Measurements from ENCODE around the gene SETX.

Gene SETX

DNA sequence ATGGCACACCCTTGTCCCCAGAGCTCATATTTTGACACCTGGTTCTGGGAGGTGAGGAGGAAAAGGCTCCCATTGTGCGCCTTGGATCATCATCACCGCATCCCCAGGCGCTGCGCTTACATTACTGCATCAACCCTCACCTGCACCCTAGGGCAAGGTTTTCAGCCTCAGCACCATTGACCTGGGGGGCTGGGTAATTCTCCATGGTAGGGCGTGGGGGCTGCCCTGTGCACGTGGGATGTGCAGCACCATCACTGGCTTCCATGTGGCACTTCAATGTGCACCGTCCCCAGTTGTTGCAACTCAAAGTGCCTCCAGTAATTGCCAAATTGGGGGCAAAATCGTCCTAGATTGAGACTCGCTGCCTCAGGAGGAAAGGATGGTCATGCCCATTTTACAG is 109.3 kb downstream of the SETX start:
- TF ChIP-seq, protein P1, sequence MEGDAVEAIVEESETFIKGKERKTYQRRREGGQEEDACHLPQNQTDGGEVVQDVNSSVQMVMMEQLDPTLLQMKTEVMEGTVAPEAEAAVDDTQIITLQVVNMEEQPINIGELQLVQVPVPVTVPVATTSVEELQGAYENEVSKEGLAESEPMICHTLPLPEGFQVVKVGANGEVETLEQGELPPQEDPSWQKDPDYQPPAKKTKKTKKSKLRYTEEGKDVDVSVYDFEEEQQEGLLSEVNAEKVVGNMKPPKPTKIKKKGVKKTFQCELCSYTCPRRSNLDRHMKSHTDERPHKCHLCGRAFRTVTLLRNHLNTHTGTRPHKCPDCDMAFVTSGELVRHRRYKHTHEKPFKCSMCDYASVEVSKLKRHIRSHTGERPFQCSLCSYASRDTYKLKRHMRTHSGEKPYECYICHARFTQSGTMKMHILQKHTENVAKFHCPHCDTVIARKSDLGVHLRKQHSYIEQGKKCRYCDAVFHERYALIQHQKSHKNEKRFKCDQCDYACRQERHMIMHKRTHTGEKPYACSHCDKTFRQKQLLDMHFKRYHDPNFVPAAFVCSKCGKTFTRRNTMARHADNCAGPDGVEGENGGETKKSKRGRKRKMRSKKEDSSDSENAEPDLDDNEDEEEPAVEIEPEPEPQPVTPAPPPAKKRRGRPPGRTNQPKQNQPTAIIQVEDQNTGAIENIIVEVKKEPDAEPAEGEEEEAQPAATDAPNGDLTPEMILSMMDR (IDR thresholded peaks at IDR 0.05; ENCODE audit: low read depth, low read length, missing control alignments), result no peak
- DNase-seq (ENCODE audit: low read depth), result no peak
- H3K4me3 ChIP-seq (ENCODE audit: low read depth, low read length), result no peak overlapping the region
- in situ Hi-C loops (cut with HindIII; ENCODE audit: low sequenced_read_pairs), result no loop called here

DNA sequence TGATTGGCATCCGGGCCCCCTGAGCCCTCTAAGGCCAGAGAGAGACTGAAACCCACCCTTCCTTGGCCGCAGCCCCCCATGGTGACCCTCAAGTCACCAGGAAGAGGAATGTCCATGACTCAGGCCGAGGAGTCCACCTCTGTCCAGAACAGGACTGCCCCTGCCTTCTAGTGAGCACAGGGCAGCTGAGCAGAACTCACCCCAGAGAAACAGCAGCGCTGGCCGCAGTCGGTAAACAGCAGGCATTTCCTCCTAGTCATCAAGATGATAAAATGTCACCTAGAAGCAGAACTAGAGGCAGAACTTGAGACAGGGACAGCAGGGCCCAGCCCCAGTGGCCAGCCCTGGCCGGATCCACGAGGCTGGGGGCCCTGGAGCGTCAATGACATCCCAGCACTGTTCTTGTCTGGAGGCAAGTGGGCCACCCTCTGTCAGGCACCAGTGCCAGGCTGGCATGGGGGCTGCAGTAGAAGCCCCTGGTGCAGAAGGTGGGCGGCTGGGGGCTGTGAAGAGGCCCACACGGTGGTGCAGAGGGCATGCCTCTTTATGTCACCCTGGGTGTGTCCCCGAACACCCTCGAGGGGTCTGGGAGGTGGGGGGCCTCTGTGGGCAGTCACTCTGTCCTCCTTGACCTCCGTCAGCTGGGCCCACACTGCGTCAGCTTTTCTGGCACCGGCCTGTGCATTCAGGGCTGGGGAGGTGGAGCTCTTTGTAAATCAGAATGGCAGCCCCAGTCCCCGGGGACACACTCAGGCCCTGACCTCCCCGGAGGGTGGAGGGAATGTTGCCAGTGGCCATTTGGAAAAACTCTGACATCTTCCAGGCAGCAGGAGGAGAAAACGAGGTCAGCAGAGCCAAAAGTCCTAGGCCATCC is 110.0 kb downstream of the SETX start:
- no peak for DNase-seq (ENCODE audit: low read depth)
- no peak overlapping the region for H3K4me3 ChIP-seq (ENCODE audit: low read depth, low read length)
- TF ChIP-seq, protein P1 (IDR thresholded peaks at IDR 0.05; ENCODE audit: low read depth, low read length, missing control alignments), result no peak
- in situ Hi-C loops (cut with HindIII; ENCODE audit: low sequenced_read_pairs), result no loop called here

DNA sequence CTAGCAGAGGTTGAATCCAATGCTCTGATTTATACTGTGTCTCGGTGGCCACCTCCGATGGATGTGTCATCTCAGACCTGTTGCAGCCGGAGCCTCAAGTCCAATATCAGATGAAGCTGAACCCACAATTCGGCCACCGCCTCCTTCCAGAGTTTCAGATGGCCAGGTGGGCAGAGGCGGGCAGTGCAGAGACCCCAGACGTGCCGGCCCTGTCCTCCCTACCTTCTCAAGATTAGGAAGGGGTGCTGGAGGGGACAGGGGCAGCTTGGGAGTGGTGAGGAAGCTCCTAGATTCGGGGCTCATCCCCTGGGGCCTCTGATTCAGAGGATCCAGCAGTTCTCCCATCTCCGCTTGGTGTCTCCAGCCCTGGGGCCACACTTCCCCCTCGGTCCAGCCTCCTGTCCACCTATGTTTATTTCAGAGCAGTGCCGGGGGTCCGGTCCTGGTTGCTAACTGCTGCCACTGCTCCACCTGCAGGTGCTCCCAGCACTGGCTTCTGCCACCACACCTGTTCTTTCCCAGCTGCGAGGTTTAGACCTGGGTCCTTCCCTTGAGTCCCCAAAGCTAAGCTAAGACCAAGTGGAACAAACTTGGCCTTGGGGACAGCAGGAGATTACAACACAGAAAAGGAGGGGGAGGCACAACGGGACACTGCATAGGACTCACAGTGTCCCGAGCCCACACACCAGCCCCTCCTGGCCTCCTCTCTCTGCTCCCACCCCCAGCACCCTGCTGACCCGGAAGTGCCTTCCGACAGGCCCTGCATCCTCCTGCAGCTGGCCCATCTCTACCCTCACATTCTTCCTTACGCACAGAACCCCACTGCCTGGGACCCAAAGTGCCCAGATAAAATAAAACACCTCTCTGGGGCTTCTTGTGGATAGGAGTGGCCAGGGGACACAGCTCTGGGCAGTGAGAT is 111.4 kb downstream of the SETX start:
- in situ Hi-C loops (cut with HindIII; ENCODE audit: low sequenced_read_pairs), result no loop called here
- no peak overlapping the region for H3K4me3 ChIP-seq (ENCODE audit: low read depth, low read length)
- TF ChIP-seq, protein P1 (IDR thresholded peaks at IDR 0.05; ENCODE audit: low read depth, low read length, missing control alignments), result no peak
- DNase-seq (ENCODE audit: low read depth), result no peak

DNA sequence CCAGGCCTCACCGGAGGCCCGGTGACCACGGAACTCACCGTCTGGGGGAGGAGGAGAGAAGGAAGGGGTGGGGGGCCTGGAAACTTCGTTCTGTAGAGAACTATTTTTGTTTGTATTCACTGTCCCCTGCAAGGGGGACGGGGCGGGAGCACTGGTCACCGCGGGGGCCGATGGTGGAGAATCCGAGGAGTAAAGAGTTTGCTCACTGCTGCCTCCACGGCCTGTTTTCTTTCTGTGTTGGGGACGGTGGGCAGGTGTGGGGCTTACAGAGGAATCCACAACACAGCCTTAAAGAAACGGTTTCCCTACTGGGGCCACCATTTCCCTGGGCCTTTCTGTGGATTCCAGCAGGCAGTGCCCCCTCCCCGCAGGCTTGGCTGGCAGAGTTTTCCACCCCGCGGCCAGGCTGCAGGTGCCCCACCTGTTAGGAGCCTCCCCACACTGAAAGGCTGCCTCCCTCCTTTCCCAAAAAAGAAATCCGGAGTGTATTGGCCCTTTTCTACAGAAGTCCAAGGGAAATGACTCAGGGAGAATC is 112.1 kb downstream of the SETX start:
- TF ChIP-seq, protein P1 (IDR thresholded peaks at IDR 0.05; ENCODE audit: low read depth, low read length, missing control alignments), result peak; percentile 17
- no peak for DNase-seq (ENCODE audit: low read depth)
- in situ Hi-C loops (cut with HindIII; ENCODE audit: low sequenced_read_pairs), result no loop called here
- H3K4me3 ChIP-seq (ENCODE audit: low read depth, low read length), result peak overlapping the region; percentile 42

DNA sequence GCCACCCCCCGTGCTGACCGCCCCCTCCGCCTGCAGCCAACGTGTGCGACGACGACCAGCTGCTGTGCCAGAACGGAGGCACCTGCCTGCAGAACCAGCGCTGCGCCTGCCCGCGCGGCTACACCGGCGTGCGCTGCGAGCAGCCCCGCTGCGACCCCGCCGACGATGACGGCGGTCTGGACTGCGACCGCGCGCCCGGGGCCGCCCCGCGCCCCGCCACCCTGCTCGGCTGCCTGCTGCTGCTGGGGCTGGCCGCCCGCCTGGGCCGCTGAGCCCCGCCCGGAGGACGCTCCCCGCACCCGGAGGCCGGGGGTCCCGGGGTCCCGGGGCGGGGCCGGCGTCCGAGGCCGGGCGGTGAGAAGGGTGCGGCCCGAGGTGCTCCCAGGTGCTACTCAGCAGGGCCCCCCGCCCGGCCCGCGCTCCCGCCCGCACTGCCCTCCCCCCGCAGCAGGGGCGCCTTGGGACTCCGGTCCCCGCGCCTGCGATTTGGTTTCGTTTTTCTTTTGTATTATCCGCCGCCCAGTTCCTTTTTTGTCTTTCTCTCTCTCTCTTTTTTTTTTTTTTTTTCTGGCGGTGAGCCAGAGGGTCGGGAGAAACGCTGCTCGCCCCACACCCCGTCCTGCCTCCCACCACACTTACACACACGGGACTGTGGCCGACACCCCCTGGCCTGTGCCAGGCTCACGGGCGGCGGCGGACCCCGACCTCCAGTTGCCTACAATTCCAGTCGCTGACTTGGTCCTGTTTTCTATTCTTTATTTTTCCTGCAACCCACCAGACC is 112.8 kb downstream of the SETX start:
- TF ChIP-seq, protein P1 (IDR thresholded peaks at IDR 0.05; ENCODE audit: low read depth, low read length, missing control alignments), result no peak
- in situ Hi-C loops (cut with HindIII; ENCODE audit: low sequenced_read_pairs), result no loop called here
- H3K4me3 ChIP-seq (ENCODE audit: low read depth, low read length), result peak overlapping the region; percentile 42
- DNase-seq (ENCODE audit: low read depth), result no peak

DNA sequence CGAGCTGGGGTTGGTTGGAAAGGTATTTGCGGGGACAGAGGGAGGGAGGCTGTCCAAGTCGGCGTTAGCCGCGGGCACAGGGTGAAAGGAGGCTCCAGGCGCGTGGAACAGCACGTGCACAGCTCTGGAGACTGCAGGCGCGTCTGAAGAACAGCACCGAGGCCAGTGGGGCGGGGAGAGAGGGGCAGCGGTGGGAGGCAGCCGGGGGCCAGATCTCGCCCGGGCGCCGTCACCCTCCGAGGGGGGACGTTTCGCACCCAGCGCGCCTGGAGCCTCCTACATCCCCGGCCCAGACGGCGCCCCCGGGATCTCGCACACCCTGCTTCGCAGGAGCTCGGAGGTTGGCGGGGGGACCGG is 113.3 kb downstream of the SETX start:
- TF ChIP-seq, protein P1 (IDR thresholded peaks at IDR 0.05; ENCODE audit: low read depth, low read length, missing control alignments), result no peak
- in situ Hi-C loops (cut with HindIII; ENCODE audit: low sequenced_read_pairs), result no loop called here
- DNase-seq (ENCODE audit: low read depth), result no peak
- H3K4me3 ChIP-seq (ENCODE audit: low read depth, low read length), result peak overlapping the region; percentile 42
